ES-I3 (cell line): ENCODE results near the gene PLXNB3.

Source experiments
- H3K36me3 ChIP-seq: 2 replicates; pipeline ENCODE4 v1.6.1; 2013; ENCODE audit warnings: mild to moderate bottlenecking, low read length, control low read depth, moderate library complexity; ENCODE audit not compliant: insufficient read depth
- H3K4me1 ChIP-seq: 2 replicates; pipeline ENCODE4 v1.6.1; 2013; ENCODE audit warnings: mild to moderate bottlenecking, control low read depth, low read length; ENCODE audit not compliant: insufficient read depth
- H3K9ac ChIP-seq: 2 replicates; pipeline ENCODE4 v1.6.1; 2013; ENCODE audit warnings: low read depth, mild to moderate bottlenecking, low read length, moderate library complexity
- H3K9me3 ChIP-seq: 2 replicates; pipeline ENCODE4 v1.6.1; 2013; ENCODE audit warnings: mild to moderate bottlenecking, low read length, moderate library complexity; ENCODE audit not compliant: control insufficient read depth, insufficient read depth

The PLXNB3 gene

DNA sequence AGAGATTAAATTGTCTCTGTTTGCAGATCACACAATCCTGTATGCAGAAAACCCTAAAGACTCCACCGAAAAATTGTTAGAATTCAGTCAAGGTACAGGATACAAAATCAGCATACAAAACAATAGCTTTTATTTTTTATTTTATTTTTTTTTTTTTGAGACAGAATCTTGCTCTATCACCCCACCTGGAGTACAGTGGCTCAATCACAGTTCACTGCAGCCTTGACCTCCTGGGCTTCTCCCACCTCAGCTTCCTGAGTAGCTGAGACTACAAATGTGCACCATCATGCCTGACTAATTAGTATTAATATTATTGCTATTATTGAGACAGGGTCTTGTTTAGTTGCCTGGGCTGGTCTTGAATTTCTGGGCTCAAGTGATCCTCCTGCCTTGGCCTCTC, 8.9 kb upstream of the PLXNB3 start:
- Histone ChIP-seq H3K4me1 (no peaks in the 10 kb centered on the region), H3K9me3 (no peaks in the 10 kb centered on the region; the same call in 1 of the 2 replicates), H3K9ac (no peak overlapping the region), H3K36me3 (no peaks in the 10 kb centered on the region)

DNA sequence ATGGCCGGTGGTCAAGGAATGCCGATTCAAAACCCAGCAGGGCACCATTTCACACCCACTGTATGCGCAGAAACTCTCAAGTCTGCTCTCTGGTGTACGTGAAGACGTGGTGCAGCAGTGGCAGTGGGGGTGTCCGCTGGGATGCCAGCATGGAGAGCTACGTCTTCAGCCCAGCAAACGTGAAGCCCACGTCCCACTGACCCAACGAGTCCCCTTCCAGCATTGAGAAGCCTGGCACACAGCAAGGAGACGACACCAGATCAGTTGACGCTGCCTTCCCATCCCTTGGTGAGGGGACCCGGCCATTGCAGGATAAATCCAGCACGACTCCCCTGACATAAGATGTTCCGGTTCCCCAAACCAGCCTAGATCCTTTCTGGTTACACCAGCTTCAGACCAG, 2.2 kb upstream of the PLXNB3 start:
- Histone ChIP-seq H3K9me3 (no peaks in the 10 kb centered on the region), H3K4me1 (peaks cover 5% of the 10 kb centered on the region; the same call in 1 of the 2 replicates), H3K36me3 (no peaks in the 10 kb centered on the region), H3K9ac (no peak overlapping the region)

DNA sequence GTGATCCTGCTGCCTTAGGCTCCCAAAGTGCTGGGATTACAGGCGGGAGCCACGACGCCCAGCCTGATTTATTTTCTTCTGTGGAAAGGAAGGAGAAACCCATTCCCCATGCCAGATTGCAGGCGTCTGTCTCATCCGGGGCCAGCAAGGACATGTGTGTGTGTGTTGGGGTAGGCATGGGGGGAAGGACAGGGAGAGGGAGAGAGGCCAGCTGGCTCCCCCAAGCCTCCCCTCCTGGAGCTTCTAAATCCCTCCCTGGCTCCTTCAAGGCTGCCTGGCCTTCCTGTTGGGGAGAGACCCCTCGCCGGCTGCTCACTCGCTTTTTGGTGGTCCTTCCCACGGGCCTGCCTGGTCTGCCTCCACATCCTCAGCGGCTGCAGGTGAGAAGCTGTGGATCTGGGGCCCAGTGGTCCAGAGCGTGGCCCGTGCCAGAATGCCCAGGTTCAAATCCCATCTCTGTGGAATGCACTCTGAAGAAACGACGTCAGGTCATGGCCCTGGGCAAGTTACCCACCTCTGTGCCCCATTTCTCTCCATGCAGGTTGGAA, 1.3 kb upstream of the PLXNB3 start:
- peaks cover 5% of the 10 kb centered on the region; the same call in 1 of the 2 replicates for H3K4me1 ChIP-seq
- H3K9ac ChIP-seq, result no peak overlapping the region
- H3K9me3 ChIP-seq, result no peaks in the 10 kb centered on the region
- no peaks in the 10 kb centered on the region for H3K36me3 ChIP-seq

DNA sequence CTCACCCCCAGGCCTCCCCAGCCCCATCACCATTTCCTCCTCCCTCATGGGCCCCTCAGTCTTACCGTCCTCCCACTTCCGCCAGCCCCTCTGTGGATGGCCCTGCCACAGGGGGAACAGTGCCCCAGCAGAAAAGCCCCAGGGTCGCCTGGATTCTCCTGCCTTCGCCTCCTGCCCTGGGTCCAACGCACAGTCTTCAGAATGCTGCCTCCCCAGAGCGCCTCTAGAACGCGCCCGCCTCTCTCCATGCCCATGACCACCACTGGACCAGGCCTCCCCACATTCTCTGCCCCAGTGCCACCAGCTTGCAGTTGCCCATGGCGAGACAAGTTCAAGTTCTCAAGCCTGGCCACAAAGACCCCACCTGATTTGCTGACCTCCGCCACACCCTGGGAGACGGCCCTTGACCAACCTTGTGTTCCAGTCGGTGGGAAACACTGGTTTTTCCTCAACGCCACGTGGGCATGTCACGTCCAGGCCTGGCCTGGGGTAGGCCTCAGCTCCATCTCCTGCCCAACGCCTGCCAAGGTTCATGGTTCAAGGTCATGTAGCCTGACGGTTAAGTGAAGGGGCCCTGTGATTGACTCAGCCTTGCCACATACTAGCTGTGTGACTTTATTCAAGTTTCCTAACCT, 634 bp upstream of the PLXNB3 start:
- Histone ChIP-seq H3K9me3 (no peaks in the 10 kb centered on the region), H3K36me3 (no peaks in the 10 kb centered on the region), H3K4me1 (peaks cover 5% of the 10 kb centered on the region; the same call in 1 of the 2 replicates), H3K9ac (no peak overlapping the region)

DNA sequence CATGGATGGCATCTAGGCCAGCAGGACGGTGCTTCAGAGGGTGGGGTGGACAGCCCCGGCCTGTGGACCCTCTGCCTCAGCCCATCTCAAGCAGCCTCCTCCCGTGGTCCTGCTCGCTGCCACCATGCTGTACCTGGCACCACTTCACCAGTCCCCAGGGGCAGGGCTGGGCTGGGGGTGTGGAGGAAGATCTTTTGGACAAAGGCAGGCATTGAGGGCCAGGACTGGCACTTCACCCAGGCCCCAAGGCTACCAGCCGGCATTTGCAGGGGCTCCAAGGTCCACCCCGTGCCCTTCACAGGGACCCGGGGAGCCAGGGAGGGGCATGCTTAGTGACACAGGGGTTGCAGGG, 713 bp downstream of the PLXNB3 start:
- peaks cover 5% of the 10 kb centered on the region; the same call in 1 of the 2 replicates for H3K4me1 ChIP-seq
- no peaks in the 10 kb centered on the region for H3K36me3 ChIP-seq
- no peaks in the 10 kb centered on the region for H3K9me3 ChIP-seq
- no peak overlapping the region for H3K9ac ChIP-seq

DNA sequence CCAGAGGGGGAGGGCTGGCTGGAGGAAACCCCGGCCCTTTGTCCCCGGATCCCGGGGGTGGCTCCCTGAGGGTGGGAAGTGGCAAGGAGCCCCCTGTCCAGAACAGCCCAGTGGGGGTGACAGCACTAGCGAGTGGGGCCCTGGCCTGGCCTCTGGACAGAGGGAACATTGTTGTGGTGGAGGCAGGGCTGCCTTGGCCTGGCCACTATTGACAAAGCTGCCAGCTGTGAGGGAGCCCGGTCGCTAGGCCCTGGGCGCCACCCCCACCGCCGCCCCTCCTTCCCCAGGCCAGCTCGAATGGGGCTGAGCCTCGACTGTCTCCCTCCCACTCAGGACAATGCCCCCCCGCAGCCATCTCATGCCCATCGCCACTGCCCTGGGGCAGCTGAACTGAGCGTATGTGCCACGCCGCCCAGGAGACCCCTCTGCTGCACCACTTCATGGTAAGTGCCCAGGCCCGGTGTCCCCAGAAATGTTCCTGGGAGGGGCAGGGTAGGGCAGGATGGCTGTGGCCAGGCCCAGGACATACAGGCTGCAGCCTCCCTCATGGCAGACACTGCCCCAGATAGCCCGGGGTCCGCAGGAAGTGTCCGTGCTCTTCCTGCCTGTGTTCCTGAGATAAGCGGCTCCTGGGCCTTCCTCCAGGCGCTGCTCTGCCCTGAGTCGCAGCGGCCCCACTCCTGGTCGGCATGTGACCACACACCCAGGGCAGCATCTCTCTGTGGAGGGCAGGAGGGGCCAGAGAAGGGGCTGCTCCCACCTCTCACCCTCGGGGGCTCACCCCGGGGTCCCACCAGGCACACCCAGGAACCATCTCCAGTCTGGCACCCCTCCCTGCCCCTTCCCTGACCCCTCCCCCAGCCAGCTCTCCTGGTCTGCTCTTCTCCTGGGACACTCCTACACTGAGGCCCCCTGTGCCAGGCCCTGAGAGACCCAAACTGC, 1.4 kb downstream of the PLXNB3 start:
- H3K9me3 ChIP-seq, result no peaks in the 10 kb centered on the region
- H3K4me1 ChIP-seq, result peaks cover 5% of the 10 kb centered on the region; the same call in 1 of the 2 replicates
- no peaks in the 10 kb centered on the region for H3K36me3 ChIP-seq
- peak overlapping the region; percentile 46; the same call in 1 of the 2 replicates for H3K9ac ChIP-seq

DNA sequence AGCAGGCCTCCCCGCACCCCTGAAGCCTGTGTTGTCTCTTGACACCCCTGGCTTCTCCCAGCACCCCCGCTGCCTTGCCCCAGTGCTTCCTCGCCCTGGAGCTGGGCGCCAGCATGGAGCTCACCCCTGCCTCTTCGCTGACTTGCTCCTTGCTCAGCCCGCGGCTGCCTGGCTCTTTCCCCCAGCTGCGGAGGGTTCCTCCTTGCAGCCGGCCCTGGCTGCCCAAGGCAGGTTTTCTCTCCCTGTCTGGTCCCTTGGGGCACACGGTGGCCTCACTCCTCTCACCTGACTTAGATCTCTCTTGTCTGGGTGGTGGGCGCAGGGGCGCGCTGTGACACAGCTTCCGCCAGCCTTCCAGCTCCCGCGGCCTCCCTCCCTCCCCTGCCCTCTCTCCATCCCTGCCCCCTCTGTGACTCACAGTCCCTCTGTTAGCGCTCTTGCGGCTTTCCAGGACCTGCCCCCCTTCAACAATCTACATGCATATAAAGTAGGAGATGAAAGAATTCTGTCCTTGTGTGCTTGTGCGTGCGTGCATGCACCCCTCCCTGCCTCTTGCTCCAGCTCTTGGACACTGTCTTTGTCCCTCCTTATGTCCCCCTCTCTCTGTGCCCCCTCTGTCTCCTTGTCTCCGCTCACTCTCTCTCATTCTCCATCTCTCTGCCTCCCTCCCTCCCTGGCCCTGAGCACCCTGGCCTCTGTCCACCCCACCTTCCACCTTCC, 2.2 kb downstream of the PLXNB3 start:
- no peaks in the 10 kb centered on the region for H3K36me3 ChIP-seq
- H3K4me1 ChIP-seq, result peaks cover 5% of the 10 kb centered on the region; the same call in 1 of the 2 replicates
- peak overlapping the region; percentile 46 for H3K9ac ChIP-seq
- H3K9me3 ChIP-seq, result no peaks in the 10 kb centered on the region

DNA sequence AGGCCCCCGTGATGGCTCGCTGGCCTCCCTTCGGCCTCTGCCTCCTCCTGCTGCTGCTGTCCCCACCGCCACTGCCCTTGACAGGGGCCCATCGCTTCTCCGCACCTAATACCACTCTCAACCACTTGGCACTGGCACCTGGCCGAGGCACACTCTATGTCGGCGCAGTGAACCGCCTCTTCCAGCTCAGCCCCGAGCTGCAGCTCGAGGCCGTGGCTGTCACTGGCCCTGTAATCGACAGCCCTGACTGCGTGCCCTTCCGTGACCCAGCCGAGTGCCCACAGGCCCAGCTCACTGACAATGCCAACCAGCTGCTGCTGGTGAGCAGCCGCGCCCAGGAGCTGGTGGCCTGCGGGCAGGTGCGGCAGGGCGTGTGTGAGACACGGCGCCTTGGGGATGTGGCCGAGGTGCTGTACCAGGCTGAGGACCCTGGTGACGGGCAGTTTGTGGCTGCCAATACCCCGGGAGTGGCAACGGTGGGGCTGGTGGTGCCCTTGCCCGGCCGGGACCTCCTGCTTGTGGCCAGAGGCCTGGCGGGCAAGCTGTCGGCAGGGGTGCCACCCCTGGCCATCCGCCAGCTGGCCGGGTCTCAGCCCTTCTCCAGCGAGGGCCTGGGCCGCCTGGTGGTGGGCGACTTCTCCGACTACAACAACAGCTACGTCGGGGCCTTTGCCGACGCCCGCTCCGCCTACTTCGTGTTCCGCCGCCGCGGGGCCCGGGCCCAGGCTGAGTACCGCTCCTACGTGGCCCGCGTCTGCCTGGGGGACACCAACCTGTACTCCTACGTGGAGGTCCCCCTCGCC, 3.0 kb downstream of the PLXNB3 start:
- H3K4me1 ChIP-seq, result peaks cover 5% of the 10 kb centered on the region; the same call in 1 of the 2 replicates
- no peaks in the 10 kb centered on the region for H3K36me3 ChIP-seq
- H3K9me3 ChIP-seq, result no peaks in the 10 kb centered on the region
- H3K9ac ChIP-seq, result no peak overlapping the region

DNA sequence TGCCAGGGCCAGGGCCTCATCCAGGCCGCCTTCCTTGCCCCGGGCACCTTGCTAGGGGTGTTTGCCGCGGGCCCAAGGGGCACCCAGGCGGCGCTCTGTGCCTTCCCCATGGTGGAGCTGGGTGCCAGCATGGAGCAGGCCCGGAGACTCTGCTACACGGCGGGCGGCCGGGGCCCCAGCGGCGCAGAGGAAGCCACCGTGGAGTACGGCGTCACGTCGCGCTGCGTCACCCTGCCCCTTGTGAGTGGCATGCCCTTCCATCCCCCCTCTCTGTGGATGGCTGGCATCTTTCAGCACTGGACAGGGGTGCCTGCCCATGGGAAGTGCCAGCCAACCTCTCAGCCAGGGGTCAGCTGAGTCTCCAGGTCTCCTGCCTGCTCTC, 3.6 kb downstream of the PLXNB3 start:
- Histone ChIP-seq H3K36me3 (no peaks in the 10 kb centered on the region), H3K9ac (no peak overlapping the region), H3K9me3 (no peaks in the 10 kb centered on the region), H3K4me1 (peaks cover 5% of the 10 kb centered on the region; the same call in 1 of the 2 replicates)

DNA sequence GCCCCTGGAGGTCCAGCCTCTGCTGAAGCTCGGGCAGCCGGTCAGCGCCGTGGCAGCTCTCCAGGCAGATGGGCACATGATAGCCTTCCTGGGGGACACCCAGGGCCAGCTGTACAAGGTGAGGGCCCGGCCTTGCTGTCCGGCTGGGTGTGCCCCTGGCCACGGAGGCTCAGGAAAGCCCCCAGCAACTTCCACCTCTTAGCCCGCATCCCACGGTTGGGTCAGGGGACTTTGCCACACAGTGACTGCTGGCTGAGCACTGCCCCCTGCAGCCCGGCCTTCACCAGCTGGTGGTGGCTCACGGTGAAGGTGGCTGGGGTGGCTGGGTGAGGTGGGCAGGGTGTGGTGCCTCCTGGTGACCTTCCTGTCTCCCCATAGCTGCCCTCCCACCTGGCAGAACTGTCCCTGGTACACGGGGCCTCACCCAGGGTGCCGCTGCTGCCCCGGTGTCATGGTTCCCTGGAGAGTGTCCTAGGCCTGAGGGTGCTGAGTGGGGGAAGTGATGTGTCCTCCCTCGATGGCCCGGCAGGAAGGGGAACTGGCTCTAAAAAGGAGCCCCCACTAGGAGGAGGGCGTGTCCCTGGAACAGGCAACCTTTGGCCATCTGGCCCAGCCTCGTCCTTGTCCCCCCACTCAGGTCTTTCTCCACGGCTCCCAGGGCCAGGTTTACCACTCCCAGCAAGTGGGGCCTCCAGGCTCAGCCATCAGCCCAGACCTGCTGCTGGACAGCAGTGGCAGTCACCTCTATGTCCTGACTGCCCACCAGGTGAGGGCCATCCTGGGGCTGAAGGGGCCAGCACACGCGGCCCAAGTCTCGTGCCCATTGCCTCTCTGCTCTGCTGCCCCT, 4.5 kb downstream of the PLXNB3 start:
- H3K36me3 ChIP-seq, result no peaks in the 10 kb centered on the region
- peaks cover 5% of the 10 kb centered on the region; the same call in 1 of the 2 replicates for H3K4me1 ChIP-seq
- H3K9me3 ChIP-seq, result no peaks in the 10 kb centered on the region
- H3K9ac ChIP-seq, result no peak overlapping the region

DNA sequence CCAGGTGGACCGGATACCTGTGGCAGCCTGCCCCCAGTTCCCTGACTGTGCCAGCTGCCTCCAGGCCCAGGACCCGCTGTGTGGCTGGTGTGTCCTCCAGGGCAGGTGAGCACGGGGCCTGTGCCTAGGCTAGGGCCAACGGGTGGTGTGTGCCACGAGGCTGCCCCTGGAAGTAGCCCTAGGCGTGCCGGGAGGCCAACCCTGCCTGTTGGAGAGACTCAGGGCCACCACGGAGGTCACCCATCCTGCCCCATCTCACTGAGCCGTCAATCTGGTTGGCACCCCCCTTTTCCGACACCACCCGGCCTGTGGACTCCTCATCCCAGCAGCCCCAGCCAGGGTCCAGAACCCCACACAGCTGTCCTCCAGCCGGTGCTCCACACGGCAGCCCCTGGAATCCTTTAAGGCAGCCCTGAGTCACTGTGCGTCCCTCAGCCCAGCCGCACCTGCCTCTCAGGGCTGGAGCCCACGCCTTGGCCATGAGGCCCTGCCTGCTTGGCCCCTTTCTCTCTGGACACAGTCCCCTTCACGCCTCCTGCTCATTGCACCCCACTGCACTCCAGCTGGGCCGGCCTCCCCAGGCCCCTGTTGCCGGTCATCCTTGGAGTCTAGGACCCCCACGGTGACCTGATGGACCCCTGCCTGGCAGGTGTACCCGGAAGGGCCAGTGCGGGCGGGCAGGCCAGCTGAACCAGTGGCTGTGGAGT, 5.3 kb downstream of the PLXNB3 start:
- no peaks in the 10 kb centered on the region for H3K36me3 ChIP-seq
- H3K9me3 ChIP-seq, result no peaks in the 10 kb centered on the region
- no peak overlapping the region for H3K9ac ChIP-seq
- H3K4me1 ChIP-seq, result peaks cover 5% of the 10 kb centered on the region; the same call in 1 of the 2 replicates

DNA sequence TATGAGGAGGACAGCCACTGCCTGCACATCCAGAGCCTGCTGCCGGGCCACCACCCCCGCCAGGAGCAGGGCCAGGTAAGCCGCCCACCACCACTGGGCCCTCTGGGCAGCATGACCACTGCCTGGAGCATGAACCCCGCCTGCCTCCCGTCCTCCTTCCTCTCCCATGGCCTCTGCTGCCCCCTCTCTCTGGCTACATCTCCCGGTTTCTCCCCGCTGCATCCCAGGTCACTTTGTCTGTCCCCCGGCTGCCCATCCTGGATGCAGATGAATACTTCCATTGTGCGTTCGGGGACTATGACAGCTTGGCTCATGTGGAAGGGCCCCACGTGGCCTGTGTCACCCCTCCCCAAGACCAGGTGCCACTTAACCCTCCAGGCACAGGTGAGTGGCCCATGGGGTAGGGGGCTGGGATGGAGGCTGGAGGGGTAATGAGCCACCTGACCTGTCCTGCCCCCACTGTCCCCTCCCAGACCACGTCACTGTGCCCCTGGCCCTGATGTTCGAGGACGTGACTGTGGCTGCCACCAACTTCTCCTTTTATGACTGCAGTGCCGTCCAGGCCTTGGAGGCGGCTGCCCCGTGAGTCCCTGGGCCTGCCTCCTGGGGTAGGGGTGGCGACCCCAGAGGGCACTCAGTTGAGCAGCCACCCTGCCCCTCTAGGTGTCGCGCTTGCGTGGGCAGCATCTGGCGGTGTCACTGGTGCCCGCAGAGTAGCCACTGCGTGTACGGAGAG, 6.0 kb downstream of the PLXNB3 start:
- no peaks in the 10 kb centered on the region for H3K9me3 ChIP-seq
- no peak overlapping the region for H3K9ac ChIP-seq
- H3K36me3 ChIP-seq, result no peaks in the 10 kb centered on the region
- H3K4me1 ChIP-seq, result peaks cover 5% of the 10 kb centered on the region; the same call in 1 of the 2 replicates
